H9 (cell line): ENCODE results near the gene KIF7. TPM values are rescaled to one million over a fixed set of nuclear protein-coding genes. Genes with fewer than 3 reads are reported as not detected.

Source experiments
- DNase-seq: peaks from one replicate; pipeline ENCODE4 v3.0.0-alpha.2; 2017
- H2AFZ ChIP-seq: one replicate; pipeline ENCODE4 v1.6.1; 2013; ENCODE audit warnings: mild to moderate bottlenecking, low read length, control low read depth, moderate library complexity
- H2AK5ac ChIP-seq: 2 replicates; pipeline ENCODE4 v1.6.1; 2013; ENCODE audit warnings: low read length, control low read depth, mixed read lengths; ENCODE audit not compliant: insufficient read length
- H2BK120ac ChIP-seq: one replicate; pipeline ENCODE4 v1.6.1; 2013; ENCODE audit warnings: low read depth, mild to moderate bottlenecking, low read length, control low read depth, inconsistent platforms; ENCODE audit not compliant: poor library complexity, severe bottlenecking
- H2BK12ac ChIP-seq: 2 replicates; pipeline ENCODE4 v1.6.1; 2013; ENCODE audit warnings: low read length, control low read depth, mixed read lengths, low read depth; ENCODE audit not compliant: insufficient read length
- H2BK15ac ChIP-seq: 2 replicates; pipeline ENCODE4 v1.6.1; 2013; ENCODE audit warnings: low read depth, low read length, control low read depth
- H2BK20ac ChIP-seq: one replicate; pipeline ENCODE4 v1.6.1; 2013; ENCODE audit warnings: low read depth, mild to moderate bottlenecking, low read length, control low read depth, inconsistent platforms; ENCODE audit not compliant: poor library complexity, severe bottlenecking
- H2BK5ac ChIP-seq: 2 replicates; pipeline ENCODE4 v1.6.1; 2013; ENCODE audit warnings: low read length, control low read depth, mixed read lengths; ENCODE audit not compliant: insufficient read length
- H3K14ac ChIP-seq: 2 replicates; pipeline ENCODE4 v1.6.1; 2013; ENCODE audit warnings: low read length, control low read depth; ENCODE audit not compliant: insufficient read depth
- H3K18ac ChIP-seq: 2 replicates; pipeline ENCODE4 v1.6.1; 2013; ENCODE audit warnings: low read depth, mild to moderate bottlenecking, mixed read lengths, low read length, control low read depth; ENCODE audit not compliant: insufficient read length
- H3K23ac ChIP-seq: 2 replicates; pipeline ENCODE4 v1.6.1; 2013; ENCODE audit warnings: low read length, control low read depth, mixed read lengths, low read depth; ENCODE audit not compliant: insufficient read length
- H3K23me2 ChIP-seq: 2 replicates; pipeline ENCODE4 v1.6.1; 2013; ENCODE audit warnings: low read depth, mild to moderate bottlenecking, mixed read lengths, low read length, control low read depth; ENCODE audit not compliant: insufficient read length, poor library complexity, severe bottlenecking
- H3K27ac ChIP-seq: 2 replicates; pipeline ENCODE4 v1.5.1; 2013; ENCODE audit warnings: low read length, control low read depth, mixed read lengths, low read depth; ENCODE audit not compliant: insufficient read length
- H3K27me3 ChIP-seq: 2 replicates; pipeline ENCODE4 v1.6.1; 2013; ENCODE audit warnings: low read length, control low read depth, inconsistent platforms; ENCODE audit not compliant: insufficient read depth
- H3K4ac ChIP-seq: 2 replicates; pipeline ENCODE4 v1.6.1; 2013; ENCODE audit warnings: low read depth, mild to moderate bottlenecking, control low read depth, inconsistent platforms, low read length, moderate library complexity
- H3K4me1 ChIP-seq: 2 replicates; pipeline ENCODE4 v1.6.1; 2013; ENCODE audit warnings: low read length, control low read depth, inconsistent platforms; ENCODE audit not compliant: insufficient read depth
- H3K4me2 ChIP-seq: 2 replicates; pipeline ENCODE4 v1.6.1; 2013; ENCODE audit warnings: low read length, control low read depth, mixed read lengths; ENCODE audit not compliant: insufficient read length, insufficient read depth
- H3K56ac ChIP-seq: 2 replicates; pipeline ENCODE4 v1.6.1; 2013; ENCODE audit warnings: low read depth, mild to moderate bottlenecking, mixed read lengths, low read length, control low read depth; ENCODE audit not compliant: insufficient read length
- H3K79me1 ChIP-seq: 2 replicates; pipeline ENCODE4 v1.6.1; 2013; ENCODE audit warnings: low read depth, mild to moderate bottlenecking, moderate library complexity, low read length, control low read depth, inconsistent platforms; ENCODE audit not compliant: insufficient read depth, poor library complexity, severe bottlenecking
- H3K79me2 ChIP-seq: 2 replicates; pipeline ENCODE4 v1.6.1; 2013; ENCODE audit warnings: low read length, control low read depth, inconsistent platforms; ENCODE audit not compliant: insufficient read depth
- H3K9ac ChIP-seq: 2 replicates; pipeline ENCODE4 v1.6.1; 2013; ENCODE audit warnings: low read length, control low read depth, mixed read lengths; ENCODE audit not compliant: insufficient read length; ENCODE audit errors: extremely low read depth
- H3K9me3 ChIP-seq: one replicate; pipeline ENCODE4 v1.6.1; 2013; ENCODE audit warnings: low read depth, low read length, inconsistent platforms; ENCODE audit not compliant: control insufficient read depth
- H3T11ph ChIP-seq: one replicate; pipeline ENCODE4 v1.6.1; 2013; ENCODE audit warnings: mild to moderate bottlenecking, low read length, control low read depth, inconsistent platforms
- H4K20me1 ChIP-seq: one replicate; pipeline ENCODE4 v1.6.1; 2013; ENCODE audit not compliant: control insufficient read depth, insufficient read length, insufficient read depth
- H4K5ac ChIP-seq: 2 replicates; pipeline ENCODE4 v1.6.1; 2013; ENCODE audit warnings: low read depth, mild to moderate bottlenecking, mixed read lengths, low read length, control low read depth; ENCODE audit not compliant: insufficient read length
- H4K8ac ChIP-seq: replicated peaks from 2 replicates; pipeline ENCODE4 v1.6.1; 2013; ENCODE audit warnings: low read length, control low read depth, mixed read lengths, low read depth; ENCODE audit not compliant: insufficient read length
- H4K91ac ChIP-seq: 2 replicates; pipeline ENCODE4 v1.6.1; 2013; ENCODE audit warnings: low read depth, mild to moderate bottlenecking, moderate library complexity, mixed read lengths, low read length, control low read depth; ENCODE audit not compliant: insufficient read length
- H3K27ac Mint-ChIP-seq, 3 experiments: 2 replicates in 2 of 3; 3 replicates in 1 of 3; pipeline ENCODE4 v1.8.0; 2020 to 2021; ENCODE audit warnings: mixed read lengths in 3 of 3, mild to moderate bottlenecking in 1 of 3, moderate library complexity in 1 of 3
- H3K27me3 Mint-ChIP-seq: 2 replicates; pipeline ENCODE4 v1.8.0; 2021; ENCODE audit warnings: low read depth, mild to moderate bottlenecking, moderate library complexity, mixed read lengths
- H3K36me3 Mint-ChIP-seq, 3 experiments: 2 replicates in 2 of 3; 3 replicates in 1 of 3; pipeline ENCODE4 v1.8.0; 2020 to 2021; ENCODE audit warnings: low read depth in 3 of 3, mixed read lengths in 3 of 3; ENCODE audit not compliant: insufficient read depth in 1 of 3
- H3K4me1 Mint-ChIP-seq, 2 experiments: 2 replicates each; pipeline ENCODE4 v1.8.0; 2020; ENCODE audit warnings: mixed read lengths in 2 of 2
- H3K4me3 Mint-ChIP-seq, 2 experiments: 2 replicates in 1 of 2; 3 replicates in 1 of 2; pipeline ENCODE4 v1.8.0; 2020 to 2021; ENCODE audit warnings: mild to moderate bottlenecking in 2 of 2, mixed read lengths in 2 of 2, moderate library complexity in 1 of 2
- H3K9me3 Mint-ChIP-seq, 2 experiments: 2 replicates in 1 of 2; 3 replicates in 1 of 2; pipeline ENCODE4 v1.8.0; 2020; ENCODE audit warnings: mild to moderate bottlenecking in 2 of 2, mixed read lengths in 2 of 2, moderate library complexity in 1 of 2
- WGBS: extraction: QIAGEN DNeasy Blood & Tissue Kit; methylation state at CpG from one replicate; pipeline ENCODE4 v1.1.7; 2013; ENCODE audit warnings: missing lambda C conversion rate, low lambda C conversion rate, mixed read lengths; ENCODE audit not compliant: insufficient read length; ENCODE audit errors: extremely low coverage; 5-methylcytosine and 5-hydroxymethylcytosine counted together
- total RNA-seq: library from RNA; stranded (reverse); gene quantifications from 2 replicates; pipeline ENCODE4 v1.2.1, GENCODE V29; 2021
- TF ChIP-seq, protein P1 (sequence below): fragments of 200-600 bp; sonication (generic); conservative IDR thresholded peaks from 3 replicates; pipeline ENCODE4 v1.8.0; 2021; ENCODE audit warnings: antibody characterized with exemption, mild to moderate bottlenecking

Gene KIF7
- total RNA-seq, 1 experiment from 2014 or later: 22.0 TPM

DNA sequence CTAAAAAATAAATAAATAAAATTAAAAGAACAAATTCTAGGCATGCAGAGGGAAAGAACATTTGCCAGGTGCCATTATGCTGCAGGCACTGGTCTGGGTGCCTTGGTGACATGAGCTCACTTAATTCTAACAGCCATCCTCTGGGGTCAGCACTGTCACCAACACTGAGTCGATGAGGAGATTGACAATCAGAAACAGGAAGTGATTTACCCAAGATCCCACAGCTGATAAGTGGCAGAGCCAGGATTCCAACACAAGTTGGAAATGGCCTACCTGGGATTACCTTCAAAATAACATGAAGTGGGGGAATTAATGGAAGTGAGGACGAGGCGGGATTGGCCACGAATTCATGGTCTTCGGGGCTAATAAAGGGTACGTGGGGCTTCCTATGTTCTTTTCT is 20.3 kb upstream of the KIF7 start:
- Mint-ChIP-seq H3K4me1 (peaks cover 4 to 8% of the 10 kb centered on the region in 2 experiments; a peak in 2 of 4 replicates), H3K36me3 (no peaks in the 10 kb centered on the region), H3K4me3 (no peak overlapping the region)

More for the DNA sequence above, 20.3 kb upstream of the KIF7 start:
- no peaks in the 10 kb centered on the region for H3K9me3 ChIP-seq
- no peak overlapping the region for H3K14ac ChIP-seq
- no peak overlapping the region for H2BK120ac ChIP-seq
- H3K4me2 ChIP-seq: no peak overlapping the region
- H3K18ac ChIP-seq: no peak overlapping the region
- no peak overlapping the region for H2BK15ac ChIP-seq
- no peak overlapping the region for H3K9ac ChIP-seq
- no peak overlapping the region for H3T11ph ChIP-seq
- H4K5ac ChIP-seq: no peak overlapping the region
- no peaks in the 10 kb centered on the region for H3K9me3 Mint-ChIP-seq
- H4K91ac ChIP-seq: no peak overlapping the region
- no peaks in the 10 kb centered on the region for H4K20me1 ChIP-seq
- H4K8ac ChIP-seq: no peak overlapping the region
- no CpG with 5 or more reads among the region's 6 CpGs for WGBS
- no peak overlapping the region for H3K23ac ChIP-seq
- no peaks in the 10 kb centered on the region for H3K4me1 ChIP-seq
- H3K79me2 ChIP-seq: no peaks in the 10 kb centered on the region
- no peak overlapping the region for H2AFZ ChIP-seq
- H2BK12ac ChIP-seq: no peak overlapping the region
- H3K27ac Mint-ChIP-seq: no peak overlapping the region
- TF ChIP-seq, protein P1, sequence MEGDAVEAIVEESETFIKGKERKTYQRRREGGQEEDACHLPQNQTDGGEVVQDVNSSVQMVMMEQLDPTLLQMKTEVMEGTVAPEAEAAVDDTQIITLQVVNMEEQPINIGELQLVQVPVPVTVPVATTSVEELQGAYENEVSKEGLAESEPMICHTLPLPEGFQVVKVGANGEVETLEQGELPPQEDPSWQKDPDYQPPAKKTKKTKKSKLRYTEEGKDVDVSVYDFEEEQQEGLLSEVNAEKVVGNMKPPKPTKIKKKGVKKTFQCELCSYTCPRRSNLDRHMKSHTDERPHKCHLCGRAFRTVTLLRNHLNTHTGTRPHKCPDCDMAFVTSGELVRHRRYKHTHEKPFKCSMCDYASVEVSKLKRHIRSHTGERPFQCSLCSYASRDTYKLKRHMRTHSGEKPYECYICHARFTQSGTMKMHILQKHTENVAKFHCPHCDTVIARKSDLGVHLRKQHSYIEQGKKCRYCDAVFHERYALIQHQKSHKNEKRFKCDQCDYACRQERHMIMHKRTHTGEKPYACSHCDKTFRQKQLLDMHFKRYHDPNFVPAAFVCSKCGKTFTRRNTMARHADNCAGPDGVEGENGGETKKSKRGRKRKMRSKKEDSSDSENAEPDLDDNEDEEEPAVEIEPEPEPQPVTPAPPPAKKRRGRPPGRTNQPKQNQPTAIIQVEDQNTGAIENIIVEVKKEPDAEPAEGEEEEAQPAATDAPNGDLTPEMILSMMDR: no peak
- H2BK20ac ChIP-seq: no peak overlapping the region
- H3K56ac ChIP-seq: no peak overlapping the region
- no peak overlapping the region for H3K27ac ChIP-seq
- no peak overlapping the region for H2BK5ac ChIP-seq
- H3K27me3 Mint-ChIP-seq: peaks cover 19% of the 10 kb centered on the region
- H3K27me3 ChIP-seq: no peaks in the 10 kb centered on the region
- no peaks in the 10 kb centered on the region for H3K23me2 ChIP-seq
- DNase-seq: no peak
- H2AK5ac ChIP-seq: no peak overlapping the region
- no peak overlapping the region for H3K4ac ChIP-seq
- no peaks in the 10 kb centered on the region for H3K79me1 ChIP-seq
